GM21529 (cell line): ENCODE results near the gene C1S.

ENCODE experiments used
- ATAC-seq: cut with Tn5 transposase; IDR thresholded peaks from one replicate; pipeline ENCODE4 v1.9.1; 2021; ENCODE audit not compliant: unreplicated experiment

The C1S gene

DNA sequence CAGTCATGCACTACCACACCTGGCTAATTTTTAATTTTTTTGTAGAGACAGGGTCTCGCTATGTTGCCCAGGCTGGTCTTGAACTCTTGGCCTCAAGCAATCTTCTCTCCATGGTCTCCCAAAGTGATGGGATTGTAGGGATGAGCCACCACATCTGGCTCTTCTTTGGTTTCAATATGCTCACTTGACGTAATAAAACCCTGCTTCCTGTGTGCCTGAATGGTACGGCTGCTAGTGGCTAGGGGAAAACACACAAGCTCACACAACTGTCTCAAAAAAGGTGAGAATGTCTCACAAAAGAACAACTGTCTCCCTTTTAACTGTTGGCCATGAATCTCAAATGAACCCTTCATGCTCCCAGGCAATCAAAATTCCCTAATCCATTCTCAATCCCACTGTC is 15.0 kb downstream of the C1S start:
- no peak for ATAC-seq

- ATAC-seq, result no peak
Measured at GRCh38 chr12:7075939-7076338, 15.4 kb downstream of the C1S start.

- ATAC-seq, result no peak
Measured at GRCh38 chr12:7076493-7076892, 16.0 kb downstream of the C1S start.

GRCh38 chr12:7078163-7078562 is 17.6 kb downstream of the C1S start:
- no peak for ATAC-seq

- no peak for ATAC-seq
Measured at GRCh38 chr12:7079826-7080125, 19.3 kb downstream of the C1S start.

GRCh38 chr12:7081037-7081436 is 20.5 kb downstream of the C1S start:
- no peak for ATAC-seq

GRCh38 chr12:7083125-7083524 is 22.6 kb downstream of the C1S start:
- ATAC-seq, result no peak

DNA sequence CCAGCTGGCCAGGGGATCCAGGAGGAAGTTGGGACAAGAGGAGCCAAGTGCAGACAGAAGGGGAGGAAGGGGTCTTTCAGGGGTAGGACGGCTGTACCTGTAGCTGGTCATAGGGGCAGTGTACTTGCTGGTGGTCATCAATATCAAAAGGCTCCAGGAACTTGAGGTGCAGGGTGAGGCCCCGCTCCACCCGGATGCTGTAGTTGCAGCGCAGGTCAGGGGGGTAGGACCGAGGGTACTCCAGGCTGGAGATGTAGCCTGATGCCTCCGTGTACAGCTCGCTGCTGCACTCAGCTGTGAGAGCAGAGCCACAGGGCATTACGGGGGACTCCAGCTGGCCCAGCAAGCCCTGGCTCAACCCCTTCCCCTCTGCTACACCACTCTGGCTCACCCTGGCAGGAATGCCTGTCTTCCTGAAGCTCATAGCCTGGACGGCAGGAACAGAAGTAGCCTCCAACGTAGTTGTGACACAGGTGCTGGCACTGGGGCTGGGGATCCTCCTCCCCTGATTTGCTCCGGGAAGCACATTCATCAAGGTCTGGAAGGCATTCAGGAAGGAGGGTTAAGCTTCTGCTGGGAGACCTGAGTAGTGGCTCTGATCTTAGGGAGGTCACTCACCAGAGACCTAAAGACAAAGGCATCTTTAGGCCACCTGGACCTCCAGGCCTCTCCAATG is 28.8 kb downstream of the C1S start:
- no peak for ATAC-seq

DNA sequence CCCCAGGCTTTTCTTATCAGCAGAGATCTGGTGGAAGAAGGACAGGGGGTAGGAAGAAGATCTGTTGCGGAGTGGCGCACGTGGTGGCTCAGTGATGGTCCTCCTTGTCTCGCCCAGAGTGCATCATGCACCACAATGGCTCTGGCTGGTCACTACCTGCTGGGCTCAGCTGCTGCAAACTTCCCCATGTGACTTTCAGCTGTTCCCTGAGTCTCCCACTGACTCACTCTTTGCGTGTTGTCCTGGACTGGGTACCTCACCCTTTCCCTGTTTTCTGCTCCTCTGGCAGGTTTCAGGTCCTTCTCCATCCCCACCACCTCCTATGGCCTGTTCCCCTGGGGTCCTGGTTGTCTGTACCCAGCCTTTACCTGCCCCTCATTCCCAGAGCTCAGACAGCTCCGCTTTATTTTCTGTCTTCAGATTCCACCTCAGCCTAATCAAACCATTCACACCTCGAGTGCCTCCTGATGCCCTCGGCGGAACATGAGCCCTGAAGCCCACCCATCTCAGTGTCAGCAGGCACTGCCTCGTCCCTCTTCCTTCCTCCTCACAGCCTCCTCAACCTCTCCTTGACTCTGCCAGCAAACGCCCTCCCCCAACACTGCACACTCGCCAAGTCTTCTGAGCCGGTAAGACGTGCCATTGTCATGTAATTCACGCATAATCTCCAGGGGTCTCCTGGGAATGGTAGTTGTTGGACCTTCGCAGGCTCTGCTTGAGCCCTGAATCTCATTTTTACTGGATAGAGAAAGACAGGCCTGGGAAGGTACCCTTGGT is 29.9 kb downstream of the C1S start:
- no peak for ATAC-seq

- ATAC-seq, result no peak
Measured at GRCh38 chr12:7091171-7091570, 30.7 kb downstream of the C1S start.

- no peak for ATAC-seq
Measured at GRCh38 chr12:7091660-7092228, 31.2 kb downstream of the C1S start.

DNA sequence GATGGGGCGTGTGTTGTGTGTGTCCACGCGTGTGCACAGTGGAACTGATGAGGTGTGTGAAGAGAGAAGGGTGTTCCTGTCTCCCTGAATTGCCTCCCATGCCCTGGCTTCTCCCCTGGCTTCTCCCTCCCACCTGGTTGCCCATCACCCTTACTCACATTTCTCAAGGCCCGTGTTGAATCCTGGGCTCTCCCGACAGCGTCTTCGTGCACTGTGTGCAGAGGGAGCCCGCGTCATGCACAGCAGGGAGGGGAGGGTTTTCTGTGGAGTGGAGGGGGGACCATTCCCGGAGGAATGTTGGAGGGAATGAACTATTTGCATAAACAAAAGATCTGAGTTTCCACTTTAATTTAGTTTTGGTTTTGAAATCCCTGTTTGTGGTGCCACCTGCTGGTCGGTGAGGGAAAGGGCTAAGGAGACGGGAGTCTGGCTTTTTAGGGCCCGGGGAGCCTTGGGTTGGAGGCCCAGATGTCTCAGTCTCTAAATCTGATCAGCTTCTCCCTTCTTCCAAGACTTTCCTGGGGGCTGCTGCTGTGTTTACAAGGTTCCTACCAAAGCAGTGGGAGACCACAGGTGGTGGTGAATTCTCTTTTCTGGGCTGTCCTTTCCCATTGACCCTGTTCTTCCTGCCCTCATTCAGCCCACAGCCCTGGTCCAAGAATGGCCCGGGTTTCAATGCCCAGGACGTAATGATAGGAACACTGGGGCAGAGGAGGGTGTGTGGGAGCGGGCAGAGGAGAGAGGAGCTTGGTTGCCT is 31.9 kb downstream of the C1S start, which contains the start of gene C1R:
TSS of gene C1R (minus strand) at position 217 of the 757 bp plus-strand sequence. CDS start at position 160, 57 bp downstream.
- ATAC-seq, result no peak

GRCh38 chr12:7092986-7093460 is 32.5 kb downstream of the C1S start:
- no peak for ATAC-seq

DNA sequence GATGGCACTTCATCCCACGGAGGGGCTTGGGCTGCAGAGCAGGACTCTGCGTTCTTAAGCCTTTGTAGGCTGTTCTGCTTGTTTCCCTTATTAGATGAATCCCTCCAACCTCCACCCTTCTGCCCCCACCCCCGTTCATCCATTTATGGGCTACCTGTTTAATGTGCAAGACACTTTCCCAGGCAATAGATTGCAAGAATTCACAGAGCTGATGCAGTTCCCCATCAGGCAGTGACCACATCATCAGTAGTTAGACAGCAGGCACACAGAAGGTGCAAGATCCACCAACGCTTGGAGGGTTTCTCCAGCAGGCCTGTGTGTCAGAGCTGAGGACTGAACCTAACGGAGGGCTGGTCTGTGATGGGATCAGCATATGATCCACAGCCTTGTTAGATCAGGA is 33.0 kb downstream of the C1S start:
- no peak for ATAC-seq

- ATAC-seq, result no peak
Measured at GRCh38 chr12:7093892-7094291, 33.4 kb downstream of the C1S start.

GRCh38 chr12:7096006-7096932 is 35.8 kb downstream of the C1S start:
- no peak for ATAC-seq

GRCh38 chr12:7096979-7097378 is 36.5 kb downstream of the C1S start:
- no peak for ATAC-seq

DNA sequence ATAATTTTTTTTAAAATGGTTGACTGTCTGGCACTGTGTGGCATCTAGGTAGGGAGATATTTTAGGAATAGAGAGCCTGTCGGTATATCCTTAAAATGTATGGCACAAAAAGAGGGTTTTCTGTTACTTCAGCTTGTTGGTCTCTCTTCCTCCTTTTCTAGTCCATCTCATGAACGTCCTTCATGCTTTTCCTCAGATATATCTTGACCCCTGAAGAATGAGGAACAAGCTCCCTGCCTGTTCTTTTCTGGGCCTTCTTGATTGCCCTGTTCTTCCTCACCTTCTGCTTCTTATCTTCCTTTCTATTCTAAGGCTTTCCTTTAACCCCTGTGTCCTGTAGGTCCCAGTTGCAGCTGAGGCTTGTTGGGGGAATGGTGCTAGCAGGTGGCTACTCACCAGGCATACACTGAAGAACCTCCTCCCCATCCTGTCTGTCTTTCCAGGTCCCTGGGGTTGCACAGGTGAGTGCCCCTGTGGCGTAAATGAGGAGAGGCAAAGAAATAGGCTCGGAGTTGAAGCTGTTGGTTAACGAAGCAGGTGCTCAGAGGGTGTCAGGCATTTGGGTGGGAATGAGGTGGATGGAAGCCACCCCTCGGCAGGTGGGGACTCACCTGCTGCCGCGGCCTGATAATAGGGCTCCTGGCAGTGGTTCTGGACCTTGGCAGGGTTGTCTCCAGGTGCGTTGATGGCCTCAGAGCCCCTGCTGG is 38.9 kb downstream of the C1S start:
- ATAC-seq, result no peak

- ATAC-seq, result no peak
Measured at GRCh38 chr12:7100239-7100638, 39.7 kb downstream of the C1S start.
